ENCODE results near the gene RNFT2.

GRCh38 chr12:116780942-116781341 lies 42.8 kb downstream of the RNFT2 start:
- no peak for TF ChIP-seq RAD21 (IDR thresholded peaks at IDR 0.05; ENCODE audit: low read depth)
- no peak for TF ChIP-seq POLR2AphosphoS5 (IDR thresholded peaks at IDR 0.05; ENCODE audit: low read depth, low read length)
- no peak for TF ChIP-seq CTCF (IDR thresholded peaks at IDR 0.05 in 2 of 3, conservative IDR thresholded peaks at IDR 0.05 in 1 of 3; ENCODE audit: borderline replicate concordance in 1 of 3, insufficient read depth in 1 of 3, low read depth in 2 of 3, low read length in 2 of 3)
- no peak for TF ChIP-seq MAX (IDR thresholded peaks at IDR 0.05)
- TF ChIP-seq JUND (IDR thresholded peaks at IDR 0.05) = no peak
- TF ChIP-seq YY1 (IDR thresholded peaks at IDR 0.05; ENCODE audit: extremely low read depth, insufficient replicate concordance, low read depth, low read length) = no peak
- no peak for TF ChIP-seq EGR1 (IDR thresholded peaks at IDR 0.05; ENCODE audit: low read depth)
- TF ChIP-seq EZH2phosphoT487 (IDR thresholded peaks at IDR 0.05; ENCODE audit: borderline replicate concordance) = no peak

Data from HCT116 (cell line).